ENCODE measurements around the gene METTL27.

METTL27 gene

DNA sequence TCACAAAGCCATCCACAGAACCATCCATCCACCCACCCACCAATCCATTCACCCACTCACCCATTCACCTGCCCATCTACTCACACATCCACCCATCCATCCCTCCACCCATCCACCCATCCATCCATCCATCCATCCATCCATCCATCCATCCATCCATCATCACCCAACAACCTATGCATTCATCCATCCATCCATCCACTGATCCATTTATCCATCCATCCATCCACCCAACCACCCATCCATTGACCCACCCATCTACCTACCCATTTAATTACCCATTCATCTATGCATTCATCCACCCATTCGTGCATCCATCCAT is 24.1 kb upstream of the METTL27 start:
- no peak overlapping the region for H3K9ac ChIP-seq (ENCODE audit: low read depth in 1 of 2, low read length in 2 of 2)
- no peaks in the 10 kb centered on the region for H3K36me3 ChIP-seq (ENCODE audit: control insufficient read depth in 2 of 2, insufficient read depth in 2 of 2, low read length in 2 of 2)
- H3K9me3 ChIP-seq (ENCODE audit: control insufficient read depth in 2 of 2, low read length in 2 of 2), result no peaks in the 10 kb centered on the region
- H3K4me3 ChIP-seq (ENCODE audit: low read length in 2 of 2), result no peak overlapping the region
- peaks cover 2 to 11% of the 10 kb centered on the region in 2 donors for H3K4me1 ChIP-seq (ENCODE audit: control insufficient read depth in 2 of 2, insufficient read depth in 2 of 2, low read length in 2 of 2)
- no peaks in the 10 kb centered on the region for H3K27me3 ChIP-seq (ENCODE audit: control insufficient read depth in 2 of 2, insufficient read depth in 2 of 2, low read length in 2 of 2)
- H3K27ac ChIP-seq (ENCODE audit: low read depth in 2 of 2, low read length in 2 of 2), result no peak overlapping the region

DNA sequence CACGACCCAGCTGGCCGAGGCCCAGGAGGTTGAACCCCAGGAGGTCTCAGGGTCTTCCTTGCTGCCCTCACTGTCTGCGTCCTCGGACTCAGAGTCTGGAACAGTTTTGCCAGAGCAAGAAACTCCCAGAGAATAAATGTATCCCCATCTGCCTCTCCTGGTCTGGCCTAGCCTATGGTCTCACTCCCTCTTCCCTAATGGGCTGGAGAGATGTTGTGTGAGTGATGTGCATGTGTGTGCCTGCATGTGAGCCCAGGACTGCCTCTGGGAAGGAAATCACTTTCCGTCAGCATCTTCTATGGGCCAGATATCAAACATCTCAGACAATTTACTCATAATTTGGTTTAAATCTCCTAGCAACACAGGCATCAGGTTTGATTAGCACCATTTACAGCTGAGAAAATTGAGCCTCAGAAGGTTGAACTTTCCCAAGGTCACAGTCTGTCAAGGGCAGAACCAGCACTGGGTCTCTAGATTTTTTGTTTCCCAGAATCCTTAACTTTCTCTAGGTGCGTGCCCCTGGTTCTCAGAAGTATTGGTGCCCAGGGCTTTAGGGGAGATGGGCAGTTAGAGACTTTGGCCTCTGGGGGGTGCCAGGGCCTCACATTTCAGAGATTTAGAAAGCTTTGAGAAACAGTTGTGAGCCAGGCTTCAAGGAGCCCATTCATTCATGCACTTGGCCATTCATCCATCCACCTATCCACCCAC is 23.6 kb upstream of the METTL27 start:
- no peaks in the 10 kb centered on the region for H3K36me3 ChIP-seq (ENCODE audit: control insufficient read depth in 2 of 2, insufficient read depth in 2 of 2, low read length in 2 of 2)
- no peaks in the 10 kb centered on the region for H3K27me3 ChIP-seq (ENCODE audit: control insufficient read depth in 2 of 2, insufficient read depth in 2 of 2, low read length in 2 of 2)
- H3K9me3 ChIP-seq (ENCODE audit: control insufficient read depth in 2 of 2, low read length in 2 of 2), result no peaks in the 10 kb centered on the region
- H3K27ac ChIP-seq (ENCODE audit: low read depth in 2 of 2, low read length in 2 of 2), result no peak overlapping the region
- H3K9ac ChIP-seq (ENCODE audit: low read depth in 1 of 2, low read length in 2 of 2), result no peak overlapping the region
- H3K4me1 ChIP-seq (ENCODE audit: control insufficient read depth in 2 of 2, insufficient read depth in 2 of 2, low read length in 2 of 2), result peaks cover 0 to 6% of the 10 kb centered on the region in 2 donors
- no peak overlapping the region for H3K4me3 ChIP-seq (ENCODE audit: low read length in 2 of 2)

DNA sequence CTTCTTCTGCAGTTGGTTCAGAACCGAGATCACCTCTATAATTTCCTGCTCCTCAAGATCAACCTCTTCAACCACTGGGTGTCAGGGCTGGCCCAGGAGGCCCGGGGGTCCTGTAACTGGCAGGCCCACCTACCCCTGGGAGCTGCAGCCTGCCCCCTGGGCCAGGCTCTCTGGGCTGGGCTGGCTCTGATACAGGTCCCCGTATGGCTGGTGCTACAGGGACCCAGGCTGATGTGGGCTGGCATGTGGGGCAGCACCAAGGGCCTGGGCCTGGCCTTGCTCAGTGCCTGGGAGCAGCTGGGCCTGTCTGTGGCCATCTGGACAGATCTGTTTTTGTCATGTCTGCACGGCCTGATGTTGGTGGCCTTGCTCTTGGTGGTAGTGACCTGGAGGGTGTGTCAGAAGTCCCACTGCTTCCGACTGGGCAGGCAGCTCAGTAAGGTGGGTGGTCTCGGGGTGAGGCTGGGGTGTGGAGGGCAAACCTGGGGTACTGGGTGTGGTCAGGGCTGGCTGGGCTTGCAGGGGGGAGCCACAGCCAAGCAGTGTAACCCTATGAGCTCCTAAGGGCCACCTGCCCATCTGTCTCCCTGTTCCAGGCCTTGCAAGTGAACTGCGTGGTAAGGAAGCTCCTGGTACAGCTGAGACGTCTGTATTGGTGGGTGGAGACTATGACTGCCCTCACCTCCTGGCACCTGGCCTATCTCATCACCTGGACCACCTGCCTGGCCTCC is 22.8 kb upstream of the METTL27 start:
- Histone ChIP-seq H3K27ac (ENCODE audit: low read depth in 2 of 2, low read length in 2 of 2) (no peak overlapping the region), H3K36me3 (ENCODE audit: control insufficient read depth in 2 of 2, insufficient read depth in 2 of 2, low read length in 2 of 2) (no peaks in the 10 kb centered on the region), H3K4me1 (ENCODE audit: control insufficient read depth in 2 of 2, insufficient read depth in 2 of 2, low read length in 2 of 2) (peaks cover 0 to 5% of the 10 kb centered on the region in 2 donors), H3K9ac (ENCODE audit: low read depth in 1 of 2, low read length in 2 of 2) (no peak overlapping the region), H3K9me3 (ENCODE audit: control insufficient read depth in 2 of 2, low read length in 2 of 2) (no peaks in the 10 kb centered on the region), H3K27me3 (ENCODE audit: control insufficient read depth in 2 of 2, insufficient read depth in 2 of 2, low read length in 2 of 2) (no peaks in the 10 kb centered on the region), H3K4me3 (ENCODE audit: low read length in 2 of 2) (no peak overlapping the region)

DNA sequence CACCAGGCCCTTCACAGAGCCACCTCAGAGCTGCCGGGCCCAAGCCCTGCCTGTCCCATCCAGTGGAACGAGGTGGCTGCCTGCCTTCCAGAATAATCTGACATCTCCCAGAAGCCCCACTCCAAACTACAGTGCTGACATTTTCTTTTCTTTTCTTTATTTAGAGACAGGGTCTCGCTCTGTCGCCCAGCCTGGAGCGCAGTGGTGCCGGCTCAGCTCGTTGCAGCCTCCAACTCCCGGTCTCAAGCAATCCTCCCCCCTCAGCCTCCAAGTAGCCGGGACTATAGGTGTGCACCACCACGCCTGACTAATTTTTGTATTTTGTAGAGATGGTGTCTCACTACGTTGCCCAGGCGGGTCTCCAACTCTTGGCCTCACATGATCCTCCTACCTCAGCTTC is 19.0 kb upstream of the METTL27 start:
- Histone ChIP-seq H3K4me3 (ENCODE audit: low read length in 2 of 2) (no peak overlapping the region), H3K27ac (ENCODE audit: low read depth in 2 of 2, low read length in 2 of 2) (no peak overlapping the region), H3K27me3 (ENCODE audit: control insufficient read depth in 2 of 2, insufficient read depth in 2 of 2, low read length in 2 of 2) (no peaks in the 10 kb centered on the region), H3K36me3 (ENCODE audit: control insufficient read depth in 2 of 2, insufficient read depth in 2 of 2, low read length in 2 of 2) (no peaks in the 10 kb centered on the region), H3K9me3 (ENCODE audit: control insufficient read depth in 2 of 2, low read length in 2 of 2) (no peaks in the 10 kb centered on the region), H3K9ac (ENCODE audit: low read depth in 1 of 2, low read length in 2 of 2) (no peak overlapping the region), H3K4me1 (ENCODE audit: control insufficient read depth in 2 of 2, insufficient read depth in 2 of 2, low read length in 2 of 2) (no peaks in the 10 kb centered on the region)

DNA sequence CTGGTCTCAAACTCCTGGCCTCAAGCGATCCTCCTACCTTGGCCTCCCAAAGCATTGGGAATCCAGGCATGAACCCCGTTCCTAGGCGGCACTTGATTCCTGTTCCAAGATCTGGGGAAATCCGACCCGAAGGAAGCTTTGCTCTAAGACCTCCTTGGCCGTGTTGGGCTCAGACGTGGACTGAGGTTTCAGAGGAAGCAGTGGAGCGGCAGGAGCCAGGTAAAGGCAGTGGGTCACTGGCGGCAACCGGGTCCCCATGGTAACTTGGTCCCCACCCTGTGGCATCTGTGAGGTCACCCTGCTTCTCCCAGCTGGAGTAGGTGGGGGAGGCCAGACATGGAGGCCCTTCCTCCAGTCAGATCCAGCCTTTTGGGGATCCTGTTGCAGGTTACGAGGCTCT is 18.5 kb upstream of the METTL27 start, which contains the start of gene TMEM270:
TMEM270 (plus strand) TSS at position 301 of the 400 bp plus-strand sequence; CDS start at position 337, 36 bp downstream.
- Histone ChIP-seq H3K36me3 (ENCODE audit: control insufficient read depth in 2 of 2, insufficient read depth in 2 of 2, low read length in 2 of 2) (no peaks in the 10 kb centered on the region), H3K27me3 (ENCODE audit: control insufficient read depth in 2 of 2, insufficient read depth in 2 of 2, low read length in 2 of 2) (no peaks in the 10 kb centered on the region), H3K9ac (ENCODE audit: low read depth in 1 of 2, low read length in 2 of 2) (no peak within 1 kb of the TSS), H3K27ac (ENCODE audit: low read depth in 2 of 2, low read length in 2 of 2) (no peak within 1 kb of the TSS), H3K9me3 (ENCODE audit: control insufficient read depth in 2 of 2, low read length in 2 of 2) (no peaks in the 10 kb centered on the region), H3K4me3 (ENCODE audit: low read length in 2 of 2) (no peak within 1 kb of the TSS), H3K4me1 (ENCODE audit: control insufficient read depth in 2 of 2, insufficient read depth in 2 of 2, low read length in 2 of 2) (peaks cover 0 to 1% of the 10 kb centered on the region in 2 donors)

DNA sequence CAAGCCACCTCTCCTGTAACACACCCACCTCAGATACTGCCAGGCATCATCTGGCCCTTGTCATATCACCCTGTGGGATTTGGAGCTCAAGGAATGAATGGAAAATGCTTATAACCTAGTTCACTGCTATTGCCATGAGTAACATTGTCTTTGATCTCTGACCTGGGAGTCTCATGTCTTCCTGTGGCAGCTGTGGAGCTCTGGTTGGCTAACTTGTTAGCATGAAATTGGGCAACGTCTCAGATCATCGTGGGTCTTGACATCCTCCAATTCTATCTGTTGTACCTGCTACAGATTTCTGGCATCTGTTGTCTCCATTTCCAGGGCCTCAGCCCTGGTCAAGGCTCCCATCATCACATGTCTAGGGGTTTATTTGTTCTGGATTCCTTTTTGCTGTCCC is 16.5 kb upstream of the METTL27 start:
- Histone ChIP-seq H3K27me3 (ENCODE audit: control insufficient read depth in 2 of 2, insufficient read depth in 2 of 2, low read length in 2 of 2) (no peaks in the 10 kb centered on the region), H3K9me3 (ENCODE audit: control insufficient read depth in 2 of 2, low read length in 2 of 2) (no peaks in the 10 kb centered on the region), H3K9ac (ENCODE audit: low read depth in 1 of 2, low read length in 2 of 2) (no peak overlapping the region), H3K36me3 (ENCODE audit: control insufficient read depth in 2 of 2, insufficient read depth in 2 of 2, low read length in 2 of 2) (no peaks in the 10 kb centered on the region), H3K27ac (ENCODE audit: low read depth in 2 of 2, low read length in 2 of 2) (no peak overlapping the region), H3K4me3 (ENCODE audit: low read length in 2 of 2) (no peak overlapping the region), H3K4me1 (ENCODE audit: control insufficient read depth in 2 of 2, insufficient read depth in 2 of 2, low read length in 2 of 2) (peaks cover 0 to 2% of the 10 kb centered on the region in 2 donors)

DNA sequence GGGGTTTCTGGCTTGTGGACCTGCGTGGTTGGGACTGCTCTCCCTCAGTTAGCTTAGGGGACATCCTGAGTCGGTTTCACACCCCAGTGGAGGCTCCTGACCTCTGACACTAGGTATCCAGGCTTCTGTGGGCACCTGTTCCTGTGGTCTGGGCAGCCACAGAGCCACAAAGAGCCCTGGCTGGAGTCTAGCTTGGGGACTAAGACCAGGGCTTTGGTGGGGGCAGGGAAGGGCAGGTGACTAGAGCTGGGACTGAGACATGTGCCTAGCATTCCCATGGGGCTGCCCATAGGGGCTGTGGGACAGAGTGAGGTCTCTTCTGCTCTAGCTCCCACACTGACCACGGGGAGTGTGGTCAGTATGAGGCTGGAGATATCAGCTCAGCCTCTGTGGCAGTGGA is 14.6 kb upstream of the METTL27 start:
- H3K9ac ChIP-seq (ENCODE audit: low read depth in 1 of 2, low read length in 2 of 2), result no peak overlapping the region

GRCh38 chr7:73852500-73852899 is 10.2 kb upstream of the METTL27 start:
- Histone ChIP-seq H3K36me3 (ENCODE audit: control insufficient read depth in 2 of 2, insufficient read depth in 2 of 2, low read length in 2 of 2) (no peaks in the 10 kb centered on the region), H3K4me1 (ENCODE audit: control insufficient read depth in 2 of 2, insufficient read depth in 2 of 2, low read length in 2 of 2) (peaks cover 8 to 17% of the 10 kb centered on the region in 2 donors), H3K27ac (ENCODE audit: low read depth in 2 of 2, low read length in 2 of 2) (peak overlapping the region in 1 of 2 donors; percentile 75), H3K27me3 (ENCODE audit: control insufficient read depth in 2 of 2, insufficient read depth in 2 of 2, low read length in 2 of 2) (peaks cover 0 to 2% of the 10 kb centered on the region in 2 donors), H3K4me3 (ENCODE audit: low read length in 2 of 2) (no peak overlapping the region), H3K9ac (ENCODE audit: low read depth in 1 of 2, low read length in 2 of 2) (no peak overlapping the region), H3K9me3 (ENCODE audit: control insufficient read depth in 2 of 2, low read length in 2 of 2) (no peaks in the 10 kb centered on the region)

More for the DNA sequence above, 14.6 kb upstream of the METTL27 start:
- H3K4me3 ChIP-seq (ENCODE audit: low read length in 2 of 2), result no peak overlapping the region
- no peak overlapping the region for H3K27ac ChIP-seq (ENCODE audit: low read depth in 2 of 2, low read length in 2 of 2)
- H3K9me3 ChIP-seq (ENCODE audit: control insufficient read depth in 2 of 2, low read length in 2 of 2), result no peaks in the 10 kb centered on the region
- peaks cover 0 to 2% of the 10 kb centered on the region in 2 donors for H3K4me1 ChIP-seq (ENCODE audit: control insufficient read depth in 2 of 2, insufficient read depth in 2 of 2, low read length in 2 of 2)
- H3K36me3 ChIP-seq (ENCODE audit: control insufficient read depth in 2 of 2, insufficient read depth in 2 of 2, low read length in 2 of 2), result no peaks in the 10 kb centered on the region
- peaks cover 0 to 2% of the 10 kb centered on the region in 2 donors for H3K27me3 ChIP-seq (ENCODE audit: control insufficient read depth in 2 of 2, insufficient read depth in 2 of 2, low read length in 2 of 2)

DNA sequence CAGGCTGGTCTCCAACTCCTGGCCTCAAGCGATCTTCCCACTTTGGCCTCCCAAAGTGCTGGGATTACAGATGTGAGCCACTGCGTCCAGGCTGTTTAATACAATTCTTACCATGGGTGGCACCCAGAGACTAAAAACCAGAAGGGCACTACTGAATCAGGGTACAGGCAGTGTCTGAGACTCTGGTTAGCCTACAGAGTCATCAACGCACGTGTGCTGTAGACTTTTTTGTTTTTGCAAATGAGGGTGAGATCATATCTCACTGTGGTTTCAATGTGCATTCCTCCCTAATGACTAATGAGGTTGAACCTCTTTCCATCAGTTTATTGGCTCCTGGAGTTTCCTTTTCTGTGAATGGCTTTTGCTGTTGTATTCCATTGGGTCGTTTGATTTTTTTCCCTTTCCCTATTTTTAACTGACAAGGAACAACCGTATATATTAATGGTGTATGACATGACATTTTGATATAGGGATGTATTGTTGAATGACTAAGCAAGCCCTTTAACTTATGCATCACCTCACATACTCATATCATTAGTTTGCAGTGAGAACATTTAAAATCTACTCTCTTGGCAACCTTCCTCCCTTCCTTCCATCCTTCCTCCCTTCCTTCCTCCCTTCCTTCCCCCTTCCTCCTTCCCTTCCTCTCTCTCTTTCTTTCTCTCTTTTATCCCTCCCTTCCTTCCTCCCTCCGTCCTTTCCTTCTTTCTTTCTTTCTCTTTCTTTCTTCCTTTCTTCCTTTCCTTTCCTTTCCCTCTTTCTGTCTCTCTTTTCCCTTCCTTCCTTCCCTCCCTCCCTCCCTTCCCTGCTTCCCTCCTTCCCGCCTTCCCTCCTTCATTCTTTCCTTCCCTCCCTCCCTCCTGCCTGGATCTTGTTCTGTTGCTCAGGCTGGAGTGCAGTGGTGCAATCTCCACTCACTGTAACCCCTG is 9.4 kb upstream of the METTL27 start:
- H3K36me3 ChIP-seq (ENCODE audit: control insufficient read depth in 2 of 2, insufficient read depth in 2 of 2, low read length in 2 of 2), result no peaks in the 10 kb centered on the region
- H3K27ac ChIP-seq (ENCODE audit: low read depth in 2 of 2, low read length in 2 of 2), result peak overlapping the region; percentile 75
- peaks cover 8 to 17% of the 10 kb centered on the region in 2 donors for H3K4me1 ChIP-seq (ENCODE audit: control insufficient read depth in 2 of 2, insufficient read depth in 2 of 2, low read length in 2 of 2)

More for the DNA sequence above, 9.4 kb upstream of the METTL27 start:
- Histone ChIP-seq H3K27me3 (ENCODE audit: control insufficient read depth in 2 of 2, insufficient read depth in 2 of 2, low read length in 2 of 2) (peaks cover 0 to 2% of the 10 kb centered on the region in 2 donors), H3K9ac (ENCODE audit: low read depth in 1 of 2, low read length in 2 of 2) (no peak overlapping the region), H3K9me3 (ENCODE audit: control insufficient read depth in 2 of 2, low read length in 2 of 2) (no peaks in the 10 kb centered on the region), H3K4me3 (ENCODE audit: low read length in 2 of 2) (no peak overlapping the region)
